Sigmoid colon (tissue), 4 donors: ENCODE results near the gene TULP1.

ENCODE experiments used
- CTCF ChIP-seq, 4 experiments: fragments of 450-650 bp in 3 of 4; fragments of 200-600 bp in 1 of 4; IDR thresholded peaks; one replicate each; pipeline ENCODE4 v1.5.1; 2016 to 2019; ENCODE audit warnings: antibody characterized with exemption in 4 of 4, mild to moderate bottlenecking in 3 of 4, moderate library complexity in 2 of 4
- EP300 ChIP-seq, 4 donors: sonication (generic); formaldehyde crosslinking; IDR thresholded peaks; one replicate each; pipeline ENCODE4 v1.6.1; 2017; ENCODE audit warnings: antibody characterized with exemption in 4 of 4
- POLR2A ChIP-seq, 2 donors: fragments of 450-650 bp; IDR thresholded peaks; one replicate each; pipeline ENCODE4 v1.6.1; 2016; ENCODE audit warnings: antibody characterized with exemption in 2 of 2, mild to moderate bottlenecking in 2 of 2, moderate library complexity in 2 of 2
- POLR2AphosphoS5 ChIP-seq, 4 donors: sonication (generic); formaldehyde crosslinking; IDR thresholded peaks; one replicate each; pipeline ENCODE4 v1.6.1; 2017; ENCODE audit warnings: antibody characterized with exemption in 4 of 4

GRCh38 chr6:35497571-35498421, 14.9 kb downstream of the TULP1 start:
- TF ChIP-seq CTCF (IDR thresholded peaks at IDR 0.05) (no peak), POLR2A (IDR thresholded peaks at IDR 0.05) (no peak), POLR2AphosphoS5 (IDR thresholded peaks at IDR 0.05) (peak; percentile 55 to 82 (median 68)), EP300 (IDR thresholded peaks at IDR 0.05) (no peak)
